H1 (cell line): ENCODE results near the gene FRRS1. TPM values are rescaled to one million over a fixed set of nuclear protein-coding genes. Genes with fewer than 3 reads are reported as not detected.
A peak's percentile ranks its signal among the peaks of the same experiment; 100 is the strongest.

Source experiments
- ASH2L ChIP-seq: fragments of 200-600, 300-600 bp; sonication (generic); IDR thresholded peaks from one replicate; pipeline ENCODE4 v1.7.1; 2017; ENCODE audit warnings: low read length
- CHD1 ChIP-seq: IDR thresholded peaks from 2 replicates; pipeline ENCODE4 v1.6.1; 2012; ENCODE audit warnings: low read depth, low read length, improper control_type of control experiment
- CHD2 ChIP-seq: IDR thresholded peaks from 2 replicates; pipeline ENCODE4 v1.6.1; 2012; ENCODE audit warnings: low read length, improper control_type of control experiment
- CREB1 ChIP-seq: IDR thresholded peaks from 2 replicates; pipeline ENCODE4 v1.6.1; 2012; ENCODE audit warnings: inconsistent platforms
- MAFK ChIP-seq: IDR thresholded peaks from 2 replicates; pipeline ENCODE4 v1.6.1; 2012; ENCODE audit warnings: low read depth, mild to moderate bottlenecking, improper control_type of control experiment, low read length
- RAD21 ChIP-seq, 2 experiments: IDR thresholded peaks in 1 of 2; conservative IDR thresholded peaks in 1 of 2; 2 replicates each; pipeline ENCODE4 v1.6.1; 2011; ENCODE audit warnings: low read depth in 2 of 2, low read length in 2 of 2, improper control_type of control experiment in 1 of 2, inconsistent platforms in 1 of 2, mild to moderate bottlenecking in 1 of 2, moderate library complexity in 1 of 2
- TCF12 ChIP-seq: IDR thresholded peaks from 2 replicates; pipeline ENCODE4 v1.6.1; 2011; ENCODE audit warnings: low read depth, mild to moderate bottlenecking, low read length
- TEAD4 ChIP-seq: IDR thresholded peaks from 2 replicates; pipeline ENCODE4 v1.6.1; 2012; ENCODE audit warnings: low read depth, low read length, inconsistent platforms, mixed read lengths
- polyA plus RNA-seq, 7 experiments: library from polyadenylated mRNA; depleted of rRNA in 3 of 7; stranded (reverse) in 5 of 7; unstranded in 2 of 7; fragments of >200 nt in 5 of 7; fragments of 200-250 nt in 2 of 7; gene quantifications; 1 replicate in 5 of 7; 2 replicates in 1 of 7; 4 replicates in 1 of 7; pipeline versions ENCODE4 v1.2.1 to v1.2.3, GENCODE V29; 2011 to 2013; ENCODE audit warnings: missing spikeins in 2 of 7, mixed read lengths in 2 of 7
- total RNA-seq: library from RNA; stranded (reverse); fragmentation: NEBNext Ultra II Directional; extraction: Animal tissue kit (Norgen Biotek cat#: 25700); gene quantifications from 2 replicates; pipeline ENCODE4 v1.2.1, GENCODE V29; 2021
- TF ChIP-seq, protein P1 (sequence below): fragments of 300-600 bp; sonication (generic); IDR thresholded peaks from 2 replicates; pipeline ENCODE4 v1.7.1; 2012; ENCODE audit warnings: low read length, moderate library complexity, mild to moderate bottlenecking, inconsistent platforms; ENCODE audit not compliant: insufficient replicate concordance

FRRS1 gene
- total and polyA plus RNA-seq, 2 of the 8 experiments (the other 6 are each of a cell fraction or from before 2014, with no cell fraction given) = 3.5 to 6.5 TPM

DNA sequence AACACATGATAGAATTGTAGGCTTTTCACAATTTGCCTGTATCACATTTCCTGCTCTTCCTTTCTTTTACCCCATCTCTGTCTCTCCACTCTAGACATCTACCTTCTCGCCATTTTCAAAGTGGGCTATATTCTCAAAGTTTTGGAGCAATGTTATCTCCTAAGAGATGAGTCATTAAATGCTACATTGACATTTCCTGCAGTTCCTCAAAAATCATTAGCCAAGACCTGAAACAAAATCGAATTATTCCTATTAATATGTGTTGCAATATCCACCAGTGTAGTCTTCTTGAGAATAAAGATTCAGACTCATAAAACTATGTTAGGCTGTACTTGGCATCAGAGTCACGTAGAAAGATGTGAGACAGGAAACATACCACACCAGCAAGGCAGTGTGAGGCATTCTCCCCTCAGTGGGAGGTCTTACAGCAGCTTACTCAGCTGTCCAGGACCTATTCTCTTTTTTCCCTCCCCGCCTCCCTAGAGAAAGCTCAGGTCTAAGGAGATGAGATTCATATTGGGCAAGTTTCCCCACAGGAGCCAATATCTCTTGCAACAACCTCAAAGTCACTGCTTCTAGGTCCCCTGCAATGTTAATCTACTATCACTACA is 38.8 kb downstream of the FRRS1 start (continued):
- TF ChIP-seq, protein P1, sequence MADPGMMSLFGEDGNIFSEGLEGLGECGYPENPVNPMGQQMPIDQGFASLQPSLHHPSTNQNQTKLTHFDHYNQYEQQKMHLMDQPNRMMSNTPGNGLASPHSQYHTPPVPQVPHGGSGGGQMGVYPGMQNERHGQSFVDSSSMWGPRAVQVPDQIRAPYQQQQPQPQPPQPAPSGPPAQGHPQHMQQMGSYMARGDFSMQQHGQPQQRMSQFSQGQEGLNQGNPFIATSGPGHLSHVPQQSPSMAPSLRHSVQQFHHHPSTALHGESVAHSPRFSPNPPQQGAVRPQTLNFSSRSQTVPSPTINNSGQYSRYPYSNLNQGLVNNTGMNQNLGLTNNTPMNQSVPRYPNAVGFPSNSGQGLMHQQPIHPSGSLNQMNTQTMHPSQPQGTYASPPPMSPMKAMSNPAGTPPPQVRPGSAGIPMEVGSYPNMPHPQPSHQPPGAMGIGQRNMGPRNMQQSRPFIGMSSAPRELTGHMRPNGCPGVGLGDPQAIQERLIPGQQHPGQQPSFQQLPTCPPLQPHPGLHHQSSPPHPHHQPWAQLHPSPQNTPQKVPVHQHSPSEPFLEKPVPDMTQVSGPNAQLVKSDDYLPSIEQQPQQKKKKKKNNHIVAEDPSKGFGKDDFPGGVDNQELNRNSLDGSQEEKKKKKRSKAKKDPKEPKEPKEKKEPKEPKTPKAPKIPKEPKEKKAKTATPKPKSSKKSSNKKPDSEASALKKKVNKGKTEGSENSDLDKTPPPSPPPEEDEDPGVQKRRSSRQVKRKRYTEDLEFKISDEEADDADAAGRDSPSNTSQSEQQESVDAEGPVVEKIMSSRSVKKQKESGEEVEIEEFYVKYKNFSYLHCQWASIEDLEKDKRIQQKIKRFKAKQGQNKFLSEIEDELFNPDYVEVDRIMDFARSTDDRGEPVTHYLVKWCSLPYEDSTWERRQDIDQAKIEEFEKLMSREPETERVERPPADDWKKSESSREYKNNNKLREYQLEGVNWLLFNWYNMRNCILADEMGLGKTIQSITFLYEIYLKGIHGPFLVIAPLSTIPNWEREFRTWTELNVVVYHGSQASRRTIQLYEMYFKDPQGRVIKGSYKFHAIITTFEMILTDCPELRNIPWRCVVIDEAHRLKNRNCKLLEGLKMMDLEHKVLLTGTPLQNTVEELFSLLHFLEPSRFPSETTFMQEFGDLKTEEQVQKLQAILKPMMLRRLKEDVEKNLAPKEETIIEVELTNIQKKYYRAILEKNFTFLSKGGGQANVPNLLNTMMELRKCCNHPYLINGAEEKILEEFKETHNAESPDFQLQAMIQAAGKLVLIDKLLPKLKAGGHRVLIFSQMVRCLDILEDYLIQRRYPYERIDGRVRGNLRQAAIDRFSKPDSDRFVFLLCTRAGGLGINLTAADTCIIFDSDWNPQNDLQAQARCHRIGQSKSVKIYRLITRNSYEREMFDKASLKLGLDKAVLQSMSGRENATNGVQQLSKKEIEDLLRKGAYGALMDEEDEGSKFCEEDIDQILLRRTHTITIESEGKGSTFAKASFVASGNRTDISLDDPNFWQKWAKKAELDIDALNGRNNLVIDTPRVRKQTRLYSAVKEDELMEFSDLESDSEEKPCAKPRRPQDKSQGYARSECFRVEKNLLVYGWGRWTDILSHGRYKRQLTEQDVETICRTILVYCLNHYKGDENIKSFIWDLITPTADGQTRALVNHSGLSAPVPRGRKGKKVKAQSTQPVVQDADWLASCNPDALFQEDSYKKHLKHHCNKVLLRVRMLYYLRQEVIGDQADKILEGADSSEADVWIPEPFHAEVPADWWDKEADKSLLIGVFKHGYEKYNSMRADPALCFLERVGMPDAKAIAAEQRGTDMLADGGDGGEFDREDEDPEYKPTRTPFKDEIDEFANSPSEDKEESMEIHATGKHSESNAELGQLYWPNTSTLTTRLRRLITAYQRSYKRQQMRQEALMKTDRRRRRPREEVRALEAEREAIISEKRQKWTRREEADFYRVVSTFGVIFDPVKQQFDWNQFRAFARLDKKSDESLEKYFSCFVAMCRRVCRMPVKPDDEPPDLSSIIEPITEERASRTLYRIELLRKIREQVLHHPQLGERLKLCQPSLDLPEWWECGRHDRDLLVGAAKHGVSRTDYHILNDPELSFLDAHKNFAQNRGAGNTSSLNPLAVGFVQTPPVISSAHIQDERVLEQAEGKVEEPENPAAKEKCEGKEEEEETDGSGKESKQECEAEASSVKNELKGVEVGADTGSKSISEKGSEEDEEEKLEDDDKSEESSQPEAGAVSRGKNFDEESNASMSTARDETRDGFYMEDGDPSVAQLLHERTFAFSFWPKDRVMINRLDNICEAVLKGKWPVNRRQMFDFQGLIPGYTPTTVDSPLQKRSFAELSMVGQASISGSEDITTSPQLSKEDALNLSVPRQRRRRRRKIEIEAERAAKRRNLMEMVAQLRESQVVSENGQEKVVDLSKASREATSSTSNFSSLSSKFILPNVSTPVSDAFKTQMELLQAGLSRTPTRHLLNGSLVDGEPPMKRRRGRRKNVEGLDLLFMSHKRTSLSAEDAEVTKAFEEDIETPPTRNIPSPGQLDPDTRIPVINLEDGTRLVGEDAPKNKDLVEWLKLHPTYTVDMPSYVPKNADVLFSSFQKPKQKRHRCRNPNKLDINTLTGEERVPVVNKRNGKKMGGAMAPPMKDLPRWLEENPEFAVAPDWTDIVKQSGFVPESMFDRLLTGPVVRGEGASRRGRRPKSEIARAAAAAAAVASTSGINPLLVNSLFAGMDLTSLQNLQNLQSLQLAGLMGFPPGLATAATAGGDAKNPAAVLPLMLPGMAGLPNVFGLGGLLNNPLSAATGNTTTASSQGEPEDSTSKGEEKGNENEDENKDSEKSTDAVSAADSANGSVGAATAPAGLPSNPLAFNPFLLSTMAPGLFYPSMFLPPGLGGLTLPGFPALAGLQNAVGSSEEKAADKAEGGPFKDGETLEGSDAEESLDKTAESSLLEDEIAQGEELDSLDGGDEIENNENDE = no peak
- TF ChIP-seq CHD2 (no peak), CREB1 (no peak), ASH2L (no peak), TCF12 (peak; percentile 46; the same call in 1 of the 2 replicates), MAFK (no peak), CHD1 (no peak), RAD21 (IDR thresholded peaks at IDR 0.05 in 1 of 2, conservative IDR thresholded peaks at IDR 0.05 in 1 of 2; ENCODE audit: low read depth in 2 of 2, low read length in 2 of 2) (no peak), TEAD4 (0 out of 2 replicates have a peak, but pooled peaks have one; percentile 11)
